Measurements from ENCODE around the gene DCK. TPM values are rescaled to one million over a fixed set of nuclear protein-coding genes. Genes with fewer than 3 reads are reported as not detected.
A peak's percentile ranks its signal among the peaks of the same experiment; 100 is the strongest.

DCK gene
- total and polyA plus RNA-seq, 2 experiments from 2014 or later = 33.1 to 40.3 TPM

GRCh38 chr4:71069063-71069462 is 75.6 kb downstream of the DCK start:
- in situ Hi-C loops (cut with MboI) = no loop called here
- WGBS, 2 experiments (ENCODE audit: low coverage in 1 of 2, low lambda C conversion rate in 2 of 2, missing lambda C conversion rate in 2 of 2) = 18 to 24% methylated on average over 1 of the region's 1 CpG
- no peak for DNase-seq
- no peaks in the 10 kb centered on the region for H3K79me2 ChIP-seq (ENCODE audit: insufficient read depth)
- H3K9me2 ChIP-seq (ENCODE audit: insufficient read depth) = no peaks in the 10 kb centered on the region
- no peak overlapping the region for H2AFZ ChIP-seq
- H4K20me1 ChIP-seq (ENCODE audit: insufficient read depth) = no peaks in the 10 kb centered on the region
- no peaks in the 10 kb centered on the region for H3K9me3 ChIP-seq (ENCODE audit: low read depth)
- no peak for TF ChIP-seq EZH2phosphoT487 (IDR thresholded peaks at IDR 0.05; ENCODE audit: insufficient read depth, low read depth)
- TF ChIP-seq EZH2 (IDR thresholded peaks at IDR 0.05; ENCODE audit: insufficient read depth, poor library complexity, severe bottlenecking) = no peak
- no peak overlapping the region for H3K9ac ChIP-seq
- no peaks in the 10 kb centered on the region for H3K4me1 ChIP-seq (ENCODE audit: insufficient read depth)
- no peak overlapping the region for H3K4me3 ChIP-seq
- H3K36me3 ChIP-seq (ENCODE audit: low read depth) = no peaks in the 10 kb centered on the region
- no peak overlapping the region for H3K27ac ChIP-seq
- no peaks in the 10 kb centered on the region for H3K27me3 ChIP-seq (replicated peaks; ENCODE audit: insufficient read depth)
- no peak overlapping the region for H3K4me2 ChIP-seq (ENCODE audit: unreplicated experiment)
- no peaks in the 10 kb centered on the region for H3F3A ChIP-seq (ENCODE audit: insufficient read depth)

GRCh38 chr4:71070015-71070414 is 76.6 kb downstream of the DCK start:
- no peaks in the 10 kb centered on the region for H3K9me2 ChIP-seq (ENCODE audit: insufficient read depth)
- 62 to 69% methylated on average over 1 of the region's 1 CpG for WGBS, 2 experiments (ENCODE audit: low coverage in 1 of 2, low lambda C conversion rate in 2 of 2, missing lambda C conversion rate in 2 of 2)
- peaks cover 4% of the 10 kb centered on the region; the same call in 1 of the 2 replicates for H3K4me1 ChIP-seq (ENCODE audit: insufficient read depth)
- H3K27me3 ChIP-seq (replicated peaks; ENCODE audit: insufficient read depth) = no peaks in the 10 kb centered on the region
- no peak overlapping the region for H3K4me2 ChIP-seq (ENCODE audit: unreplicated experiment)
- no peak overlapping the region for H3K9ac ChIP-seq
- H3K36me3 ChIP-seq (ENCODE audit: low read depth) = no peaks in the 10 kb centered on the region
- TF ChIP-seq EZH2phosphoT487 (IDR thresholded peaks at IDR 0.05; ENCODE audit: insufficient read depth, low read depth) = no peak
- TF ChIP-seq EZH2 (IDR thresholded peaks at IDR 0.05; ENCODE audit: insufficient read depth, poor library complexity, severe bottlenecking) = no peak
- H3F3A ChIP-seq (ENCODE audit: insufficient read depth) = no peaks in the 10 kb centered on the region
- in situ Hi-C loops (cut with MboI) = no loop called here
- no peak overlapping the region for H3K27ac ChIP-seq
- H3K79me2 ChIP-seq (ENCODE audit: insufficient read depth) = no peaks in the 10 kb centered on the region
- no peak for DNase-seq
- no peak overlapping the region for H2AFZ ChIP-seq
- no peak overlapping the region for H3K4me3 ChIP-seq
- H4K20me1 ChIP-seq (ENCODE audit: insufficient read depth) = no peaks in the 10 kb centered on the region
- H3K9me3 ChIP-seq (ENCODE audit: low read depth) = no peaks in the 10 kb centered on the region

GRCh38 chr4:71074452-71075299 is 81.2 kb downstream of the DCK start:
- no peaks in the 10 kb centered on the region for H3F3A ChIP-seq (ENCODE audit: insufficient read depth)
- H2AFZ ChIP-seq = peak overlapping the region; percentile 79
- H3K4me2 ChIP-seq (ENCODE audit: unreplicated experiment) = peak overlapping the region; percentile 39
- H3K27ac ChIP-seq = no peak overlapping the region
- in situ Hi-C loops (cut with MboI) = no loop called here
- no peaks in the 10 kb centered on the region for H3K9me3 ChIP-seq (ENCODE audit: low read depth)
- peaks cover 4% of the 10 kb centered on the region; the same call in 1 of the 2 replicates for H3K4me1 ChIP-seq (ENCODE audit: insufficient read depth)
- TF ChIP-seq EZH2 (IDR thresholded peaks at IDR 0.05; ENCODE audit: insufficient read depth, poor library complexity, severe bottlenecking) = no peak
- no peak for TF ChIP-seq EZH2phosphoT487 (IDR thresholded peaks at IDR 0.05; ENCODE audit: insufficient read depth, low read depth)
- H3K9ac ChIP-seq = peak overlapping the region; percentile 36
- H3K79me2 ChIP-seq (ENCODE audit: insufficient read depth) = no peaks in the 10 kb centered on the region
- 35 to 37% methylated on average over 10 of the region's 10 CpGs for WGBS, 2 experiments (ENCODE audit: low coverage in 1 of 2, low lambda C conversion rate in 2 of 2, missing lambda C conversion rate in 2 of 2)
- H3K9me2 ChIP-seq (ENCODE audit: insufficient read depth) = no peaks in the 10 kb centered on the region
- peak; percentile 49 for DNase-seq
- no peaks in the 10 kb centered on the region for H3K36me3 ChIP-seq (ENCODE audit: low read depth)
- no peaks in the 10 kb centered on the region for H4K20me1 ChIP-seq (ENCODE audit: insufficient read depth)
- peak overlapping the region; percentile 26 for H3K4me3 ChIP-seq
- H3K27me3 ChIP-seq (replicated peaks; ENCODE audit: insufficient read depth) = no peaks in the 10 kb centered on the region

Other genes starting within 250 kb of the DCK start
- 118 and 147 TPM in 2 replicates for gene GRSF1, start 153.8 kb upstream of the DCK start, total RNA-seq (2014; rRNA removed; shearing (Covaris generic))
- gene GRSF1, start 153.8 kb upstream of the DCK start, polyA plus RNA-seq (2016; fragmentation: Nextera tagmentation; extraction: Ambion mirVana) = 103 and 113 TPM in 2 replicates
- 10.2 and 11.6 TPM in 2 replicates for gene MOB1B, start 91.3 kb upstream of the DCK start, total RNA-seq (2014; rRNA removed; shearing (Covaris generic))
- 7.1 and 7.5 TPM in 2 replicates for gene MOB1B, start 91.3 kb upstream of the DCK start, polyA plus RNA-seq (2016; fragmentation: Nextera tagmentation; extraction: Ambion mirVana)